ENCODE measurements around the gene PEX16.

The PEX16 gene

GRCh38 chr11:45892856-45893255, 24.8 kb downstream of the PEX16 start:
- TF ChIP-seq SPI1 (IDR thresholded peaks at IDR 0.05; ENCODE audit: low read depth, low read length) (no peak), PAX5 (IDR thresholded peaks at IDR 0.05; ENCODE audit: insufficient read depth, low read length, severe bottlenecking) (no peak), POU2F2 (IDR thresholded peaks at IDR 0.05; ENCODE audit: low read depth, low read length) (no peak), POLR2AphosphoS5 (IDR thresholded peaks at IDR 0.05; ENCODE audit: low read depth, low read length) (no peak), POLR2A (IDR thresholded peaks at IDR 0.05; ENCODE audit: low read depth, low read length) (no peak), TAF1 (IDR thresholded peaks at IDR 0.05; ENCODE audit: low read depth, low read length) (no peak)
- no peak for DNase-seq (ENCODE audit: insufficient read length, low spot score)
- FAIRE-seq: no peak

GRCh38 chr11:45890886-45891550, 26.7 kb downstream of the PEX16 start:
- FAIRE-seq (no peak), DNase-seq (ENCODE audit: insufficient read length, low spot score) (no peak)
- no peak for TF ChIP-seq POLR2AphosphoS5 (IDR thresholded peaks at IDR 0.05; ENCODE audit: low read depth, low read length)
- TF ChIP-seq SPI1 (IDR thresholded peaks at IDR 0.05; ENCODE audit: low read depth, low read length): no peak
- TF ChIP-seq POLR2A (IDR thresholded peaks at IDR 0.05; ENCODE audit: low read depth, low read length): no peak
- no peak for TF ChIP-seq PAX5 (IDR thresholded peaks at IDR 0.05; ENCODE audit: insufficient read depth, low read length, severe bottlenecking)
- no peak for TF ChIP-seq TAF1 (IDR thresholded peaks at IDR 0.05; ENCODE audit: low read depth, low read length)
- no peak for TF ChIP-seq POU2F2 (IDR thresholded peaks at IDR 0.05; ENCODE audit: low read depth, low read length)

- TF ChIP-seq POU2F2 (IDR thresholded peaks at IDR 0.05; ENCODE audit: low read depth, low read length) (no peak), PAX5 (IDR thresholded peaks at IDR 0.05; ENCODE audit: insufficient read depth, low read length, severe bottlenecking) (no peak), SPI1 (IDR thresholded peaks at IDR 0.05; ENCODE audit: low read depth, low read length) (no peak), POLR2A (IDR thresholded peaks at IDR 0.05; ENCODE audit: low read depth, low read length) (no peak), TAF1 (IDR thresholded peaks at IDR 0.05; ENCODE audit: low read depth, low read length) (no peak), POLR2AphosphoS5 (IDR thresholded peaks at IDR 0.05; ENCODE audit: low read depth, low read length) (no peak)
- no peak for FAIRE-seq
- no peak for DNase-seq (ENCODE audit: insufficient read length, low spot score)
These were observed 27.7 kb downstream of the PEX16 start for GRCh38 chr11:45889966-45890365.

DNA sequence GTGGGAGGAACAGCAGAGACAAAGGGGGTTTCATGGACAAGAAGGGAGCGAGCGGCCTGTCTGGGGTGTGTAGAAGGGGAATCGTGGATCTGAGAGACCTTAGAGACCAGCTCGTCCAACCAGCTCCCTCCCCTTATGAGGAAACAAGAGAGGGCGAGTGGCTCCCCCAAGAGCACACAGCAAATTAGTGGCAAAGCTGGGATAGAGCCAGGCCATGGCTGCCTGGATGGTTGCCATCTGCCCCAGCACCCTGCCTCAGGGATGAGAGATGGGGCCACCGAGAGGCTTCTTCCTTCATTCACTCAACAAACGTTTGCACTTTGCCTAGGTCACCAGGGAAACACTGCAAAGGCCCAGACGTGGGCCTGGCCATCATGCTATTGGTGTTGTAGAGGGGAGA, 28.1 kb downstream of the PEX16 start:
- TF ChIP-seq POLR2AphosphoS5 (IDR thresholded peaks at IDR 0.05; ENCODE audit: low read depth, low read length) (no peak), TAF1 (IDR thresholded peaks at IDR 0.05; ENCODE audit: low read depth, low read length) (no peak), PAX5 (IDR thresholded peaks at IDR 0.05; ENCODE audit: insufficient read depth, low read length, severe bottlenecking) (no peak), POU2F2 (IDR thresholded peaks at IDR 0.05; ENCODE audit: low read depth, low read length) (no peak), SPI1 (IDR thresholded peaks at IDR 0.05; ENCODE audit: low read depth, low read length) (no peak), POLR2A (IDR thresholded peaks at IDR 0.05; ENCODE audit: low read depth, low read length) (no peak)
- no peak for DNase-seq (ENCODE audit: insufficient read length, low spot score)
- no peak for FAIRE-seq

DNA sequence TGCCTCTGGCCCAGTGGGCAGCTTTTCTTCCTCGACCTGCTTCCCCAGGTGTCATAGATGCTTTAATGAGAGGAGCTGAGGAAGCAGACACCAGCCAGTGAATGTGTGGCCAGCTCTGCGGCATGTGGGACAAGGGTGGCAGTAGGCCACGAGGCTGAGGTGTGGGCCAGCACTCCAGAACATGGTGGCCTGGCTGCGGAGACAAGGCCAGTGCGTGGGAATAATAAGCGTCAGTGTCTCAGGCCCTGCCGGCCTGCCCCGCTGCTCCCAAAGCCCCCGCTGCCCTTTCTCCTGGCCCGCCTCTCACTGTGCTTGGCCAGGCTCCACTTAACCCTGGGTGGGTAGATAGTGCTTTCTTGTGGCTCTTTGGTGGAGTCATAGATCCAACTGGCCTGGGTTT, 30.1 kb downstream of the PEX16 start:
- DNase-seq (ENCODE audit: insufficient read length, low spot score): no peak
- TF ChIP-seq POU2F2 (IDR thresholded peaks at IDR 0.05; ENCODE audit: low read depth, low read length) (no peak), SPI1 (IDR thresholded peaks at IDR 0.05; ENCODE audit: low read depth, low read length) (no peak)
- FAIRE-seq: no peak

- DNase-seq (ENCODE audit: insufficient read length, low spot score): no peak
- TF ChIP-seq SPI1 (IDR thresholded peaks at IDR 0.05; ENCODE audit: low read depth, low read length) (no peak), POLR2A (IDR thresholded peaks at IDR 0.05; ENCODE audit: low read depth, low read length) (no peak), TAF1 (IDR thresholded peaks at IDR 0.05; ENCODE audit: low read depth, low read length) (no peak), POLR2AphosphoS5 (IDR thresholded peaks at IDR 0.05; ENCODE audit: low read depth, low read length) (no peak), POU2F2 (IDR thresholded peaks at IDR 0.05; ENCODE audit: low read depth, low read length) (no peak), PAX5 (IDR thresholded peaks at IDR 0.05; ENCODE audit: insufficient read depth, low read length, severe bottlenecking) (no peak)
- FAIRE-seq: no peak
These were observed 30.7 kb downstream of the PEX16 start for GRCh38 chr11:45886816-45887520.

DNA sequence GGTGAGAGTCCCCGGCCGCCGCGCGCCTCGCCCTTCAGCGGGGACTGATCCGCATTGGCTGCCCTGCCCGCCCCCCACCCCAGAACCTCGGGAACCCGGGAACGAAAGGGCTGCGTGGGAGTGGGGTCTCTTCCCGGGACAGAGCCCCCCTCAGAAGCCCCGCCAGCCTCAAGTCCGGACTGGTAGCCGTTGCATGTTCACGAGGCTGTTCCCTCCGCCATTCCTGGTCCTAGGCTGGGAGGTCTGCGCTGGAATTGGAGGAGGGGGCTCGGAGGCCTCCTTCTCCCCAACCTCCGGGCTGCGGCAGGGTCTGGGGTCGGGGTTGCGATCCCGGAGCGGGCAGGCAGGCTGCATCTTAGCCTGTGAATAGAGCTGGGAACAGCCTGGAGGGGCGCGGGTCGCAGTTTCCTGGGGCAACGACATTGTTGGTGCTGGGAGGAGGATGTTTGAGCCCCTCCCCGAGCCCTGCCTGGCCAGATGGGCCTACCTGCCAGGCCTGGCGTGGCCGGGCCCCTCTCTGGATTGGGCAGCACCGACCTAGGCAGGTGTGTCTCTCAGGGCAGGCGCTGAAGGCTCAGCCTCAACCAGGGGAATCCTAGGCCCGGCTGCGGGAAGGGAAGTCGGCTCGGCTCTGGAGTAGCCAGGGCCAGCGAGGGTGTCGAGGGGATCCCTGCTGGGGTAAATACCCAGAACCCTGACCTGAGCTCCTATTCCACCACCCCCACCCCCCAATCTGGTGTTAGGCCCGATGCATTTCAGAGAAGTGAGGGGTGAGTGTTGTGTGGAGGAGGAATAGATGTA, 31.6 kb downstream of the PEX16 start:
- no peak for FAIRE-seq
- no peak for DNase-seq (ENCODE audit: insufficient read length, low spot score)
- TF ChIP-seq POLR2A (IDR thresholded peaks at IDR 0.05; ENCODE audit: low read depth, low read length) (no peak), POU2F2 (IDR thresholded peaks at IDR 0.05; ENCODE audit: low read depth, low read length) (no peak), SPI1 (IDR thresholded peaks at IDR 0.05; ENCODE audit: low read depth, low read length) (no peak), PAX5 (IDR thresholded peaks at IDR 0.05; ENCODE audit: insufficient read depth, low read length, severe bottlenecking) (no peak), TAF1 (IDR thresholded peaks at IDR 0.05; ENCODE audit: low read depth, low read length) (no peak), POLR2AphosphoS5 (IDR thresholded peaks at IDR 0.05; ENCODE audit: low read depth, low read length) (no peak)

DNA sequence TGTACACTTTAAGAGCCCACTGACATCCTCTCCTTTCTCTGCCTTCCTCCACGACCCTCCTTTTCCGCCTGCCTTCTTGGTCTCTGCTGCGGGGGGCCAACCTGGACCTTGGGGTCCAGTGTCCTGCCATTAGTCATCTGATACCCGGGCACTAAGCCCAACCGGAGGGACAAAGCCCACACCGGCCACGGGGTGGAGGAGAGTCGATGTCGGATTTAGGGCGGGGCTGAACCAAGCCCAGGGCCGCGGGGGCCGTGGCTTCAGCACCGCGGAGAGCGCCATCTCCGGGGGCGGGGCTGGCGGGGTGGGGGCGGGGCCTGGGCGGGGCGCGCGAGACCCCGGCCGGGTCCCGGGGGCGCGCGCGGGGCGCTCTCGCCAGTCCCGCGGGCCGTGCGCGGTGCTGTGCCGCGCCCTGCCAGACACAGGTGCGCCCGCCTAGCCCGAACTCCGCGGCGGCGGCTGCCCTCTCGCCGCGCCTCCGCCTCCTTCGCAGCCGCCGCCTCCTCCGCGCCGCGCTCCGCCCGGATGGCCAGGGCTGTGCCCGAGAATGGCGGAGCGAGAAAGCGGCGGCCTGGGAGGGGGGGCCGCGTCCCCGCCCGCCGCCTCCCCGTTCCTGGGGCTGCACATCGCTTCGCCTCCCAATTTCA, 32.3 kb downstream of the PEX16 start, which contains the start of gene MAPK8IP1:
MAPK8IP1 (plus strand) TSS at position 378 of the 647 bp plus-strand sequence; CDS start at position 548, 170 bp downstream.
- TF ChIP-seq TAF1 (IDR thresholded peaks at IDR 0.05; ENCODE audit: low read depth, low read length) (no peak), POU2F2 (IDR thresholded peaks at IDR 0.05; ENCODE audit: low read depth, low read length) (no peak), SPI1 (IDR thresholded peaks at IDR 0.05; ENCODE audit: low read depth, low read length) (no peak), POLR2A (IDR thresholded peaks at IDR 0.05; ENCODE audit: low read depth, low read length) (no peak), PAX5 (IDR thresholded peaks at IDR 0.05; ENCODE audit: insufficient read depth, low read length, severe bottlenecking) (no peak), POLR2AphosphoS5 (IDR thresholded peaks at IDR 0.05; ENCODE audit: low read depth, low read length) (no peak)
- FAIRE-seq (peak; percentile 66), DNase-seq (ENCODE audit: insufficient read length, low spot score) (peak; percentile 86)
